ENCODE measurements around the gene PIM2. TPM values are rescaled to one million over a fixed set of nuclear protein-coding genes. Genes with fewer than 3 reads are reported as not detected.

The PIM2 gene
- total and polyA plus RNA-seq, 9 of the 15 experiments (the other 6 are each of a cell fraction or from before 2014, with no cell fraction given), result 67.6 to 191 (median 108) TPM

GRCh38 chrX:48917139-48918001 is 1.5 kb downstream of the PIM2 start (continued):
- TF ChIP-seq DEAF1 (CRISPR knock-in tag; IDR thresholded peaks at IDR 0.05) (peak; percentile 23; the same call in 1 of the 2 replicates), U2AF1 (optimal IDR thresholded peaks at IDR 0.05; ENCODE audit: low read depth, low read length) (no peak), EZH2 (IDR thresholded peaks at IDR 0.05; ENCODE audit: borderline replicate concordance, low read depth, low read length) (no peak), NR2C1 (IDR thresholded peaks at IDR 0.05) (no peak), NR2C1 (tag; IDR thresholded peaks at IDR 0.05) (peak; percentile 94), FOXJ2 (tag; IDR thresholded peaks at IDR 0.05) (no peak), MLLT1 (IDR thresholded peaks at IDR 0.05) (no peak), ZFPM2 (CRISPR knock-in tag; IDR thresholded peaks at IDR 0.05) (no peak), CHD2 (IDR thresholded peaks at IDR 0.05; ENCODE audit: low read depth, low read length) (peak; percentile 11; the same call in 1 of the 2 replicates), ESRRA (IDR thresholded peaks at IDR 0.05; ENCODE audit: borderline replicate concordance, low read depth) (0 out of 2 replicates have a peak, but pooled peaks have one; percentile 28), KDM1A (IDR thresholded peaks at IDR 0.05) (no peak), ILF3 (IDR thresholded peaks at IDR 0.05; ENCODE audit: borderline replicate concordance) (no peak), RREB1 (CRISPR knock-in tag; IDR thresholded peaks at IDR 0.05) (no peak), CSDE1 (IDR thresholded peaks at IDR 0.05) (no peak), ZBTB33 (CRISPR knock-in tag; IDR thresholded peaks at IDR 0.05) (no peak), ZNF436 (CRISPR knock-in tag; IDR thresholded peaks at IDR 0.05) (0 out of 2 replicates have a peak, but pooled peaks have one; percentile 5), POLR2G (IDR thresholded peaks at IDR 0.05; ENCODE audit: low read depth, low read length) (peak; percentile 72)

Data from K562 (cell line).